Measurements from ENCODE around the gene AFF3.
"Not testable (repeated sequence)": the region's sequence is repeated elsewhere in the genome, so short reads cannot be mapped to it uniquely, and the experiment has no call there.

AFF3 gene

DNA sequence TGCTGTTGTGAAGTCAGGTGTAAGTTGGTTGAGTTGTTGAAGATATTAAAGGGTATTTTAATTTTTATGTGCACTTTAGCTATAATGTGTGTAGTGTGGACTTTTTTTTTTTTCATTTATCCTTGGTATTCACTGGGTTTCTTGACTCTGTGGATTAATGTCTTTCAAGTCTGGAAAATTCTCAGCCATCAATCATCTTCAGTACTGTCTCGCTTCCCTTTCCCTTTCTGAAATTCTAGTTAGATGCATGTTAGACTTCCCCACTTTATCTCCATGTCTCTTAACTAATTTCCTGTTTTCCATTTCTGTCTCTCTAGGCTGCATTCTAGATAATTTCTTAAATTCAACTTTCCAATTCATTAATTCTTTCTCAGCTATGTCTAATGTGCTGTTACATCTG, 404.9 kb downstream of the AFF3 start:
- no peak for DNase-seq (ENCODE audit: low read depth)

DNA sequence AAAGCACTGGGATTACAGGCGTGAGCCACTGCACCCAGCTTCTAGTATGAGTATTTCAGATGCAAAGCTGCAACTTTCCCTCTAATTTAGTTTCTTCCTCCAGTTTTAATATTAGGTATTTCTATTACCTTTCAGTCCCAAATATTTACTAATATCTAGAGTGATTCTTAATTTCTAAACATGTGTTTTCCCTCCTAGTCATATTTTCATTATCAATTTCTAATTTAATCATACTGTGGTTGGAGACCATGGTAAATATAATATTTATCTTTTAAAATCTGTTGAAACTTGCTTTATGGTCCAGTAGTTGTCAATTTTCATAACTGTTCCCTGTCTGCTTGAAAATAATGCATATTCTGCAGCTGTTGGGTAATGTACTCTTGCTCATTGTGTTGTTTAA, 406.6 kb downstream of the AFF3 start:
- DNase-seq (ENCODE audit: low read depth): no peak

- not testable (repeated sequence) for DNase-seq (ENCODE audit: low read depth)
Observed at GRCh38 chr2:99735314-99735713, 407.1 kb downstream of the AFF3 start.

DNA sequence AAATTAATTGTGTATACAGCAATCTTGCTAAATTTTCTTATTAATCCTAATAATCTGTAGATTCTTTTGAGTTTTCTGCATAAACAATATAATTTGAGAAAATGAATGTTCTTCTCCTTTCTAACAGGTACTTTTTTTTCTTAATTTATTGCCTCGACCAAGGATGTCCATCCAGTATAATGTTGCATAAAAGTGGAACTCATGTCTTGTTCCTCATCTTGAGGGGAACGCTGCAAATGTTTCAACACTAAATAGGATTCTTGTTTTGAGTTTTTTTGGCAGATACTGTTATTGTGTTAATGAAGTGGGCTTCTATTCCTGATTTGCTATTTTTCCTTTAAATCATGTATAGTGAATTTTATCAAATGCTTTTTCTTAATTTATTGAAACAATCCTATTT, 408.2 kb downstream of the AFF3 start:
- no peak for DNase-seq (ENCODE audit: low read depth)

- peak; percentile 87 for DNase-seq (ENCODE audit: low read depth)
Observed at GRCh38 chr2:99729104-99730025, 413.0 kb downstream of the AFF3 start.

GRCh38 chr2:99728166-99728565, 414.2 kb downstream of the AFF3 start:
- no peak for DNase-seq (ENCODE audit: low read depth)

GRCh38 chr2:99727199-99727598, 415.2 kb downstream of the AFF3 start:
- no peak for DNase-seq (ENCODE audit: low read depth)

DNA sequence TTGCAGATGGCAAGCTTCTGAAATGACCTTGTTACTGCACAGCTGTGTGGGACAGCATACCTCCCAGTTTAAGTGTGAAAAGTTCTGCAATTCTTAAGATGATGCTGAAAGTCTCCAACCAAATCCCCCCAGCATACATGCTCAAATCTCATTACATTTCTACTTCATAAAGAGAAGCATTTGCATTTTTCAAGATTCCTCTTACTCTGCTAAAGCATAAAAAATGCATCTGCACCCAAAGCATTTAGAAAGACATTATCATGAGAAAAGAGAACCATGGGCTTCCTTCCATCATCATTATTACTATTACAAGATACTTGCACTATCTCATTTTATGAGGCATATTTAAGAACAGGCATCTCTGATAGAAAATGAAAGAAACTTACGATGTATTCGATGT, 415.7 kb downstream of the AFF3 start:
- no peak for DNase-seq (ENCODE audit: low read depth)

DNA sequence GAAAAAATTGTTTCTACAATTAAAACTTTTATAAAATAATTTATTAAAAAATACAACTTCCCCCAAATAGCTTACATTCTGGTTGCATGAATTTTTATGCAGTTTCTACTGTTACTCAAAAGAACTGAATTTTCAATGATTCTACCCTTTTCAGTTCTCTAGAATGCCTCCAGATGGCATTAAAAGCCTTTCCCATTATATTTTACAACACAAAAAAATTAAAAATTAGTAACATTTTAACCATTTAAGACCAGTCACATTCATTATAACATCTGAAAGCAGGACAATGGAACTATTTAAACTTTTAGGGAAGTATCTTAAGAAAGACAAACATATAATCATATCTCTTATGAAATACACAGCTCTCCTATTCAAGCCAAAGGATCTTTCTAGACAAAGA, 416.6 kb downstream of the AFF3 start:
- DNase-seq (ENCODE audit: low read depth): no peak

GRCh38 chr2:99722476-99722875, 419.9 kb downstream of the AFF3 start:
- no peak for DNase-seq (ENCODE audit: low read depth)

DNA sequence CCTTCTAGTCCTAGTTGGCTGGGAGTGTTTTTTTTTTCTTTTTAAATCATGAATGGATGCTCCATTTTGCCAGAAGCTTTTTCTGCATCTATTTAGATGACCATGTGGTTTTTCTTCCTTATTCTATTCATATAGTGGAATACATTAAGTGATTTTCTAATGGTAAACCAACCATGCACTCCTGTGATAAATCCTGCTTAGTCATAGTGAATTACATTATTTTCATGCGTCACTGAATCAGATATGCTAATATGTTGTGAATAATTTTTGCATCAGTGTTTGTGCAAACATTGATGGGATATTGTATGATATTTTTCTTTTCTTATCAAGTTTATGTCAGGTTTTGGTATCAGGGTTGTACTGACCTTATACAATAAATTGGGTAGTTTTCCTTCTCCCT, 423.3 kb downstream of the AFF3 start:
- DNase-seq (ENCODE audit: low read depth): no peak

- no peak for DNase-seq (ENCODE audit: low read depth)
Observed at GRCh38 chr2:99715956-99716355, 426.4 kb downstream of the AFF3 start.

GRCh38 chr2:99714349-99714748, 428.0 kb downstream of the AFF3 start:
- no peak for DNase-seq (ENCODE audit: low read depth)

GRCh38 chr2:99711144-99711543, 431.2 kb downstream of the AFF3 start:
- DNase-seq (ENCODE audit: low read depth): no peak

- no peak for DNase-seq (ENCODE audit: low read depth)
Observed at GRCh38 chr2:99710721-99711120, 431.7 kb downstream of the AFF3 start.

GRCh38 chr2:99709229-99709628, 433.2 kb downstream of the AFF3 start:
- DNase-seq (ENCODE audit: low read depth): no peak

DNA sequence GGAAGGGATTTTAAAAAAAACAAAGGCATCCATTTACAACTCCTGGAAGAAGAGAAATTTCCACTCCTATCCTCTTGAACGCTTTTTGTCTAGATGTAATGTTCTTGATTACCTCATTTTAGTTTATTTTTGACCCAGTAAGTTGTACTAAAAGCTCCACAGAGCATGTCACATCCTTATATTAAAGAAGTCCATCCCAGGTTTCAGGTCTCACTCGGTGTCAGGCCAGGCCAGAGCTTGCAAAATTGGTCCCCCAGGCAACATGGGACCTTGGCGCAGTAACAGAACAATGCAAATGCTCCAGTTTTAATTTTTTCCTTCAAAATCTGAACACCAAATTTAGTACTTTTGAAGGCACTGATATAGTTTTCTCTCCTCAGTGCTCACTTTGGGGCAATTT, 434.2 kb downstream of the AFF3 start:
- no peak for DNase-seq (ENCODE audit: low read depth)

GRCh38 chr2:99707592-99707991, 434.8 kb downstream of the AFF3 start:
- no peak for DNase-seq (ENCODE audit: low read depth)

GRCh38 chr2:99706735-99707134, 435.7 kb downstream of the AFF3 start:
- DNase-seq (ENCODE audit: low read depth): no peak

DNA sequence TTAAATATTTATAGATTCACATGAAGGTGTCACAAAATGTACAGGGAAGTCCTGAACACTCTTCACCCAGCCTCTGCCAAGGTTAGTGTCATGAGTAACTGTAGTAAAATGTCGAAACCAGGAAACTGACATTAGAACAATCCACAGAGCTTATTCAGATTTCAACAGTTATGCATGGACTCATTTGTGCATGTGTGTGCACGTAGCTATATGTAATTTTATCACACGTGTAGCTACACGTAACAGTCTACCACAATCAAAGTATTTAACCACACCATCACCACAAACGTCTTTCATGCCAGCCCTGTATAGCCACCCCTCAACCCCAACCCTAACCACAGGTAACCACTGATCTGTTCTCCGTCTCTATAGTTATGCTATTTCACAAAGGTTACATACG, 440.9 kb downstream of the AFF3 start:
- no peak for DNase-seq (ENCODE audit: low read depth)

GRCh38 chr2:99700482-99701398, 441.6 kb downstream of the AFF3 start:
- no peak for DNase-seq (ENCODE audit: low read depth)

DNA sequence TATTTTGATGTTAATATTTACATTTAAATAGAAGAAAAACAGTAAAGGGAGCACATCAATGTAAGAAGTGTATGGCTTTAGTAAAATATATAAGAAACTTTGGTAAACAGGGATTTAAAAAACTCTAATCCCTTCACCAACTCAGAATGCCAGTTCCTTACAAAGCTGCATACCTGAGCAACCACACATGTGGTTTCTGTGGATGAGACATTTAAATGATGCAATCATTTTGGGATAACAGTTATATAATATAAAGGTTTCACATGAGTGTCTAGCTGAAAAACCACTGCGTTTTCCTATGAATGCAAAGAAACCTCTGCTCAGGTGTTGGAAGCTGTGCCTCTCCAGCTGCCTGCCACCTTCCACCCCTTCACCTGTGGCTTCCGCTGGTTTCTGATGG, 443.5 kb downstream of the AFF3 start:
- no peak for DNase-seq (ENCODE audit: low read depth)

All from GM04504 (cell line).